ENCODE results near the gene CPNE7.

- TF ChIP-seq YY1 (IDR thresholded peaks at IDR 0.05; ENCODE audit: insufficient read depth, insufficient read length) (no peak), SUZ12 (IDR thresholded peaks at IDR 0.05; ENCODE audit: extremely low read depth, insufficient read depth, insufficient read length) (no peak)
Observed at GRCh38 chr16:89599451-89599858, 23.9 kb downstream of the CPNE7 start.
